IMR-90 (cell line): ENCODE measurements around the gene SORCS1.

Source experiments
- CEBPB ChIP-seq: IDR thresholded peaks from 2 replicates; pipeline ENCODE4 v1.6.1; 2012; ENCODE audit warnings: low read depth, low read length, improper control_type of control experiment
- CHD1 ChIP-seq: IDR thresholded peaks from 2 replicates; pipeline ENCODE4 v1.6.1; 2012; ENCODE audit warnings: low read depth, low read length, improper control_type of control experiment
- FOS ChIP-seq: fragments of 150-350 bp; IDR thresholded peaks from 2 replicates; pipeline ENCODE4 v1.6.1; 2016; ENCODE audit warnings: low read depth, low read length
- POLR2A ChIP-seq: IDR thresholded peaks from 2 replicates; pipeline ENCODE4 v1.6.1; 2012; ENCODE audit warnings: mild to moderate bottlenecking, low read depth, low read length
- RAD21 ChIP-seq: IDR thresholded peaks from 2 replicates; pipeline ENCODE4 v1.6.1; 2012; ENCODE audit warnings: low read length, improper control_type of control experiment
- RCOR1 ChIP-seq: IDR thresholded peaks from 2 replicates; pipeline ENCODE4 v1.6.1; 2012; ENCODE audit warnings: mild to moderate bottlenecking, low read length, improper control_type of control experiment; ENCODE audit not compliant: insufficient replicate concordance
- TF ChIP-seq, protein P1 (sequence below): conservative IDR thresholded peaks from 2 replicates; pipeline ENCODE4 v1.5.1; 2012; ENCODE audit warnings: mild to moderate bottlenecking, low read depth, low read length, improper control_type of control experiment
- TF ChIP-seq, protein P2 (sequence below): fragments of 150-350 bp; IDR thresholded peaks from 2 replicates; pipeline ENCODE4 v1.6.1; 2016; ENCODE audit warnings: low read depth, mild to moderate bottlenecking, low read length, moderate library complexity, borderline replicate concordance
- TF ChIP-seq, protein P3 (sequence below): fragments of 150-350 bp; IDR thresholded peaks from 2 replicates; pipeline ENCODE4 v1.6.1; 2017; ENCODE audit warnings: mild to moderate bottlenecking, antibody characterized with exemption, low read length, low read depth

DNA sequence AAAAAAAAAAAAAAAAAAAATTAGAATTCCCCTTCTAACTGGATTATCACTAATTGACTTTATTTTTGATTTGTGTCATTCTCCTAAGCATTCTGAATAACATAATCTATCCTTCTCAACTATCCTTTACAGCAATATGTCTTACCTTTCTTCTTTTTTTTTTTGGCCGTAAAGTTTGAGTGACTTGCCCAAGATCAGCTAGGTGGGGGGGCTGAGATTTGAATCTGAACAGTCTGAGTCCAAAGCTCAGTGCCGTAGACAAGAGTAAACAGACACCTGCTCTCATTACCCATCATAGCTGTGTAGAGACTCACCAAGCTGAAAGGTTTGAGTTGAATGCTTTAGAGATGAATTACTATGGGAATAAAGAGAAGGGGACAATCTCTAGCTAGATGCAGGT is 192.1 kb downstream of the SORCS1 start:
- TF ChIP-seq, protein P1, sequence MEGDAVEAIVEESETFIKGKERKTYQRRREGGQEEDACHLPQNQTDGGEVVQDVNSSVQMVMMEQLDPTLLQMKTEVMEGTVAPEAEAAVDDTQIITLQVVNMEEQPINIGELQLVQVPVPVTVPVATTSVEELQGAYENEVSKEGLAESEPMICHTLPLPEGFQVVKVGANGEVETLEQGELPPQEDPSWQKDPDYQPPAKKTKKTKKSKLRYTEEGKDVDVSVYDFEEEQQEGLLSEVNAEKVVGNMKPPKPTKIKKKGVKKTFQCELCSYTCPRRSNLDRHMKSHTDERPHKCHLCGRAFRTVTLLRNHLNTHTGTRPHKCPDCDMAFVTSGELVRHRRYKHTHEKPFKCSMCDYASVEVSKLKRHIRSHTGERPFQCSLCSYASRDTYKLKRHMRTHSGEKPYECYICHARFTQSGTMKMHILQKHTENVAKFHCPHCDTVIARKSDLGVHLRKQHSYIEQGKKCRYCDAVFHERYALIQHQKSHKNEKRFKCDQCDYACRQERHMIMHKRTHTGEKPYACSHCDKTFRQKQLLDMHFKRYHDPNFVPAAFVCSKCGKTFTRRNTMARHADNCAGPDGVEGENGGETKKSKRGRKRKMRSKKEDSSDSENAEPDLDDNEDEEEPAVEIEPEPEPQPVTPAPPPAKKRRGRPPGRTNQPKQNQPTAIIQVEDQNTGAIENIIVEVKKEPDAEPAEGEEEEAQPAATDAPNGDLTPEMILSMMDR: no peak
- no peak for TF ChIP-seq CEBPB
- no peak for TF ChIP-seq POLR2A
- TF ChIP-seq, protein P2, sequence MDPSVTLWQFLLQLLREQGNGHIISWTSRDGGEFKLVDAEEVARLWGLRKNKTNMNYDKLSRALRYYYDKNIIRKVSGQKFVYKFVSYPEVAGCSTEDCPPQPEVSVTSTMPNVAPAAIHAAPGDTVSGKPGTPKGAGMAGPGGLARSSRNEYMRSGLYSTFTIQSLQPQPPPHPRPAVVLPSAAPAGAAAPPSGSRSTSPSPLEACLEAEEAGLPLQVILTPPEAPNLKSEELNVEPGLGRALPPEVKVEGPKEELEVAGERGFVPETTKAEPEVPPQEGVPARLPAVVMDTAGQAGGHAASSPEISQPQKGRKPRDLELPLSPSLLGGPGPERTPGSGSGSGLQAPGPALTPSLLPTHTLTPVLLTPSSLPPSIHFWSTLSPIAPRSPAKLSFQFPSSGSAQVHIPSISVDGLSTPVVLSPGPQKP: no peak
- no peak for TF ChIP-seq RAD21
- no peak for TF ChIP-seq FOS
- TF ChIP-seq CHD1: no peak
- TF ChIP-seq, protein P3, sequence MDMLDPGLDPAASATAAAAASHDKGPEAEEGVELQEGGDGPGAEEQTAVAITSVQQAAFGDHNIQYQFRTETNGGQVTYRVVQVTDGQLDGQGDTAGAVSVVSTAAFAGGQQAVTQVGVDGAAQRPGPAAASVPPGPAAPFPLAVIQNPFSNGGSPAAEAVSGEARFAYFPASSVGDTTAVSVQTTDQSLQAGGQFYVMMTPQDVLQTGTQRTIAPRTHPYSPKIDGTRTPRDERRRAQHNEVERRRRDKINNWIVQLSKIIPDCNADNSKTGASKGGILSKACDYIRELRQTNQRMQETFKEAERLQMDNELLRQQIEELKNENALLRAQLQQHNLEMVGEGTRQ: no peak
- no peak for TF ChIP-seq RCOR1
